ENCODE results near the gene SART1.

SART1 gene

DNA sequence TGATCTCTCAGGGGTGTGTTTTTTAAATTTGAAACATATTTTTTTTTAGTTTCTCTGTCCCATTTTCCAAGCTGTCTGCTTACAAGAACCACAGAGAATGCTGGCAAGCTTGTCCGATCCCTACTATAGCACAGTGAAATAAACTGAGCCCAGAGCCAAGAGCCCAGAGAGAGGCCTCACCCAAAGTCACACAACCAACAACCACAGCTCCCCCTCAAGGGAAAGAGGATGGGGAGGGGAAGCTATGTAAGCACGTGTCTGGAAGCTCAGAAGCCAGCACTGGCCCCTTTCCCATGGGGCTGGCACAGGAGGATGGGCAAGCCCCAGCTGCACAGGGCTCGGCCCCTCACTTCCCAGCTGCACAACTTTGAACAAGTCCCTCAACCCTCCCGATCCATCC, 3.2 kb upstream of the SART1 start:
- H3K36me3 Mint-ChIP-seq (ENCODE audit: low read depth), result no peaks in the 10 kb centered on the region
- no peaks in the 10 kb centered on the region for H3K9me3 Mint-ChIP-seq
- H3K27ac Mint-ChIP-seq, result no peak overlapping the region
- DNase-seq, result no peak
- peaks cover 43% of the 10 kb centered on the region for H3K4me1 Mint-ChIP-seq
- peaks cover 12% of the 10 kb centered on the region for H3K27me3 Mint-ChIP-seq (ENCODE audit: low read depth, poor library complexity)
- TF ChIP-seq, protein P1, sequence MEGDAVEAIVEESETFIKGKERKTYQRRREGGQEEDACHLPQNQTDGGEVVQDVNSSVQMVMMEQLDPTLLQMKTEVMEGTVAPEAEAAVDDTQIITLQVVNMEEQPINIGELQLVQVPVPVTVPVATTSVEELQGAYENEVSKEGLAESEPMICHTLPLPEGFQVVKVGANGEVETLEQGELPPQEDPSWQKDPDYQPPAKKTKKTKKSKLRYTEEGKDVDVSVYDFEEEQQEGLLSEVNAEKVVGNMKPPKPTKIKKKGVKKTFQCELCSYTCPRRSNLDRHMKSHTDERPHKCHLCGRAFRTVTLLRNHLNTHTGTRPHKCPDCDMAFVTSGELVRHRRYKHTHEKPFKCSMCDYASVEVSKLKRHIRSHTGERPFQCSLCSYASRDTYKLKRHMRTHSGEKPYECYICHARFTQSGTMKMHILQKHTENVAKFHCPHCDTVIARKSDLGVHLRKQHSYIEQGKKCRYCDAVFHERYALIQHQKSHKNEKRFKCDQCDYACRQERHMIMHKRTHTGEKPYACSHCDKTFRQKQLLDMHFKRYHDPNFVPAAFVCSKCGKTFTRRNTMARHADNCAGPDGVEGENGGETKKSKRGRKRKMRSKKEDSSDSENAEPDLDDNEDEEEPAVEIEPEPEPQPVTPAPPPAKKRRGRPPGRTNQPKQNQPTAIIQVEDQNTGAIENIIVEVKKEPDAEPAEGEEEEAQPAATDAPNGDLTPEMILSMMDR (IDR thresholded peaks at IDR 0.05), result no peak
- H3K4me3 Mint-ChIP-seq, result no peak overlapping the region

DNA sequence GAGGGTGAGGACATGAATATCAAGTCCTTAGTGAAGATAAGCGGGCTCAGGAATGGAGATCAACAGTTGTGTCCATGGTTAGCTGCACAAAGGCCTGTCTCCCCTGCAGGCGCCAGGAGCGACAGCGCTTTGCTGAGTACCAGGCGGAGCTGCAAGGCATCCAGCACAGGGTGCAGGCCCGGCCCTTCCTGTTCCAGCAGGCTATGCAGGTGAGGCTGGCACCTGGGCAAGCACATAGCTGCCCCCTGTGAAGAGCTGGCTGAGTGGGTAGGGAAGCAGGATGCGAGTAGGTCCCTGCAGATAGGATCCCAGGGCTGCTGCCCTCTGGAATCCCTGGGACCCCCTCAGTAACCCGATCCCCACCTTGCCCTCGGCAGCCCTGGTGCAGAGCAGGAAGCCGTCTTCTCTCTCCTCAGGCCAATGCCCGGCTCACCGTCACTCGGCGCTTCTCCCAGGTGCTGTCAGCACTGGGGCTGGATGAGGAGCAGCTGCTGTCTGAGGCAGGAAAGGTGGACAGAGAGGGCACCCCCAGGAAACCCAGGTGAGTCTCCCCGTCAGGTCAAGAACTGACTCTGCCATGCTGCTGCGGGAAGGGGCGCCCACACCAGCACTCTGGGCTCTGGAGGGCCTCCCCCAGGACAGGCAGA, 2.6 kb upstream of the SART1 start:
- peak; percentile 49 for DNase-seq
- TF ChIP-seq, protein P1 (IDR thresholded peaks at IDR 0.05), result no peak
- Mint-ChIP-seq H3K4me1 (peaks cover 49% of the 10 kb centered on the region), H3K4me3 (no peak overlapping the region), H3K36me3 (ENCODE audit: low read depth) (peaks cover 2% of the 10 kb centered on the region), H3K27ac (peak overlapping the region; percentile 82), H3K9me3 (no peaks in the 10 kb centered on the region), H3K27me3 (ENCODE audit: low read depth, poor library complexity) (peaks cover 12% of the 10 kb centered on the region)

DNA sequence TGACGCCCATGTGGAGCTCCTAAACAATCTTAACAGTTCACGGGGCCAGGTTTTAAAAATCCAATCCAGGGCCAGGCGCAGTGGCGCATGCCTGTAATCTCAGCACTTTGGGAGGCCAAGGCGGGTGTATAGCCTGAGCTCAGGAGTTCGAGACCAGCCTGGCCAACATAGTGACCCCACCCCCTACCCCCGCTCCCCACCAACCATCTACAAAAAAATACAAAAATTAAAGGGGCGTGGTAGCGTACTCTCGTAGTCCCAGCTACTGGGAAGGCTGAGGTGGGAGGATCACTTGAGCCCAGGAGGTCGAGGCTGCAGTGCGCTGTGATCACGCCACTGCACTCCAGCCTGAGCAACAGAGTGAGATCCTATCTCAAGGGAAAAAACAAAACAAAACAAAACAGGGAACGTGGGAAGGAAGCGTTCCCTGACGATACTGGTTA, 689 bp upstream of the SART1 start:
- Mint-ChIP-seq H3K27ac (peak overlapping the region; percentile 99), H3K27me3 (ENCODE audit: low read depth, poor library complexity) (peaks cover 6% of the 10 kb centered on the region), H3K9me3 (no peaks in the 10 kb centered on the region), H3K4me1 (peaks cover 53% of the 10 kb centered on the region), H3K36me3 (ENCODE audit: low read depth) (peaks cover 13% of the 10 kb centered on the region), H3K4me3 (peak overlapping the region; percentile 94)
- DNase-seq, result no peak
- TF ChIP-seq, protein P1 (IDR thresholded peaks at IDR 0.05), result no peak

DNA sequence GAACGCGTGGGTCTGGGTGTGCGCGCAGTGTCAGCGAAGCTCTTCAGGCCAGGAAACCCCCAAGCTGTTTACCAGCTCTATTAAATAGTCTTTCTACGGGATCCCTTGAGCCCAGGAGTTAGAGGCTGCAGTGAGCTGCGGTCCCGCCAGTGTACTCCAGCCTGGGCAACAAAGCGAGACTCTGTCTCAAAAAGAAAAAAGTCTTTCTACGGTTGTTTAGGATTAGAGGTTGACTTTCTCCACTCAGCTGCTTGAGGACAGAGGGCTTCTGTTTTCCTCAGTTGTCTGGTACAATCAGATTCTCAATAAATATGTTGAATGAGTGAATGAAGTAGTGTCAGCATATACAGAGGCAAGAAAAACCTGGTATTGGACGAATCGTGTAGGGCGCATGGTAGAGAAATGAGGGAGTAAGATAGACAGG, 619 bp downstream of the SART1 start:
- Mint-ChIP-seq H3K4me1 (peaks cover 53% of the 10 kb centered on the region), H3K9me3 (no peaks in the 10 kb centered on the region), H3K27ac (no peak overlapping the region), H3K27me3 (ENCODE audit: low read depth, poor library complexity) (peaks cover 1% of the 10 kb centered on the region), H3K36me3 (ENCODE audit: low read depth) (peaks cover 17% of the 10 kb centered on the region), H3K4me3 (peak overlapping the region; percentile 94)
- TF ChIP-seq, protein P1 (IDR thresholded peaks at IDR 0.05), result no peak
- no peak for DNase-seq

DNA sequence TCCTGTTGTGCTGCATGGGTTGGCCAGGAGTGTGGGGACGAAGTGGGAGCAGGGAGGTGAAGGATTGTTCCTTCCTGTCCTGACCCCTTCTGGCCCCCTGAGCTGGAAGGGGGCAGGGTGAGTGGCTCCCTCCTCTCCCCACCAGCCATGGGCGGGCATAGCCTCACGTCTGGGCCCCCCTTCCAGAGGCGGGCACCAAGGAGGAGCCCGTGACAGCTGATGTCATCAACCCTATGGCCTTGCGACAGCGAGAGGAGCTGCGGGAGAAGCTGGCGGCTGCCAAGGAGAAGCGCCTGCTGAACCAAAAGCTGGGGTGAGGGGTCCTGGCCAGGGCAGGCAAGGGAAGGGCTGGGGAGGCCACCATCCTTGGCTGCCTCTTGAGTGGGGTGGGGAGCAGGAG, 3.4 kb downstream of the SART1 start:
- Mint-ChIP-seq H3K9me3 (no peaks in the 10 kb centered on the region), H3K27ac (no peak overlapping the region), H3K4me3 (no peak overlapping the region), H3K27me3 (ENCODE audit: low read depth, poor library complexity) (no peaks in the 10 kb centered on the region), H3K36me3 (ENCODE audit: low read depth) (peaks cover 32% of the 10 kb centered on the region), H3K4me1 (peaks cover 44% of the 10 kb centered on the region)
- TF ChIP-seq, protein P1 (IDR thresholded peaks at IDR 0.05), result no peak
- no peak for DNase-seq
